BLaER1 (cell line): Measurements from ENCODE around the gene UNC5B.
A peak's percentile ranks its signal among the peaks of the same experiment; 100 is the strongest.

ENCODE experiments used
- H3K27ac ChIP-seq: shearing (Covaris generic); formaldehyde crosslinking; 2 replicates; pipeline ENCODE4 v1.8.1; 2022
- H3K27me3 ChIP-seq: shearing (Covaris generic); formaldehyde crosslinking; 2 replicates; pipeline ENCODE4 v1.8.1; 2022
- H3K36me3 ChIP-seq: shearing (Covaris generic); formaldehyde crosslinking; 2 replicates; pipeline ENCODE4 v1.8.1; 2022
- H3K4me1 ChIP-seq: shearing (Covaris generic); formaldehyde crosslinking; 2 replicates; pipeline ENCODE4 v1.8.1; 2022
- H3K4me2 ChIP-seq: shearing (Covaris generic); formaldehyde crosslinking; 2 replicates; pipeline ENCODE4 v1.8.1; 2022
- H3K4me3 ChIP-seq: shearing (Covaris generic); formaldehyde crosslinking; 2 replicates; pipeline ENCODE4 v1.8.1; 2022
- H3K9ac ChIP-seq: shearing (Covaris generic); formaldehyde crosslinking; 2 replicates; pipeline ENCODE4 v1.8.1; 2022
- H3K9me3 ChIP-seq: shearing (Covaris generic); formaldehyde crosslinking; 2 replicates; pipeline ENCODE4 v1.8.1; 2022
- H4K20me1 ChIP-seq: shearing (Covaris generic); formaldehyde crosslinking; 2 replicates; pipeline ENCODE4 v1.8.1; 2022
- Cebpa-rat ChIP-seq: shearing (Covaris generic); IDR thresholded peaks from 2 replicates; pipeline ENCODE4 v1.8.1; 2022

The UNC5B gene

DNA sequence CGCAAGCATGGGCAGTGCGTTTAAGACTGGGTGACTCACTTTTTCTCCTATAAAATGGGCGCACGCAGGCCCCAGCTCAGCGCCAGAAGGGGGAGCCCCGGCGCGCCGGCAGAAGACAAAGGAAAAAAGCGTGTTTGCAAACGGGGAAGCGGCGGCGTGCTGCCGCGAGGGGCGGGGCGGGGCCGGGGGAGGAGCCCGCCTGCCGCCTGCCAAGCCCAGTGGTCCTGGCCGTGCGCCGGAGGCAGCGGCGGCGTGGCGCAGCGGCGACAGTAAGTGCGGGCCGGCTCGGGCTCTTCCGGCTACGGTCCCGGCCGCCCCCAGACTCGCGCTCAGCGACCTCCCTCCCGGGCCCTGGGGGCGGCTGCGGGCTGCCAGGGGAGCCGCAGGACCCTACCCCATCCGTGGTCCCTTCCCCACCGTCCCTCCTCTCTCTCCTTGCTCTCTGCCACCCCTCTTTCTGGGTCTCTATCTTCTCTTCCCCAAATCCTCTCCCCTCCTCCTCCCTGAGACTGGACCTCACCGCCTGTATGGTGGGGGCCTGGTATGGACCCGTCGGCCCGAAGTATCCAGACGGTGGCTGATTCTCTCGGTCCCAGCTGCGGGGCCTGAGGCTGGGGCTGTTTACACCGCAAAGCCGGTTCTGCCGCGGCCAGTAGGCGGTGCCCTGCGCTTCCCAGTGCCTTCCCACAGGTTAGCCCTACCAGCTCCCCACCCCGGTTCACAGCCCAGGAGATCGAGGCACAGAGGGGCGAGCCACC lies 106.9 kb downstream of the UNC5B start, which contains the start of gene SLC29A3:
Gene SLC29A3, plus strand, starts transcription at position 218 of the 758 bp plus-strand sequence. Its CDS starts 51 bp downstream, at position 269.
- Histone ChIP-seq H3K4me1 (peaks cover 61% of the 10 kb centered on the region), H4K20me1 (peaks cover 11% of the 10 kb centered on the region), H3K9me3 (no peaks in the 10 kb centered on the region), H3K27ac (peak within 1 kb of the TSS; percentile 86), H3K4me3 (peak within 1 kb of the TSS; percentile 87), H3K36me3 (peaks cover 20% of the 10 kb centered on the region), H3K4me2 (peak within 1 kb of the TSS; percentile 87), H3K27me3 (no peaks in the 10 kb centered on the region), H3K9ac (peak within 1 kb of the TSS; percentile 87)
- no peak for TF ChIP-seq Cebpa-rat

DNA sequence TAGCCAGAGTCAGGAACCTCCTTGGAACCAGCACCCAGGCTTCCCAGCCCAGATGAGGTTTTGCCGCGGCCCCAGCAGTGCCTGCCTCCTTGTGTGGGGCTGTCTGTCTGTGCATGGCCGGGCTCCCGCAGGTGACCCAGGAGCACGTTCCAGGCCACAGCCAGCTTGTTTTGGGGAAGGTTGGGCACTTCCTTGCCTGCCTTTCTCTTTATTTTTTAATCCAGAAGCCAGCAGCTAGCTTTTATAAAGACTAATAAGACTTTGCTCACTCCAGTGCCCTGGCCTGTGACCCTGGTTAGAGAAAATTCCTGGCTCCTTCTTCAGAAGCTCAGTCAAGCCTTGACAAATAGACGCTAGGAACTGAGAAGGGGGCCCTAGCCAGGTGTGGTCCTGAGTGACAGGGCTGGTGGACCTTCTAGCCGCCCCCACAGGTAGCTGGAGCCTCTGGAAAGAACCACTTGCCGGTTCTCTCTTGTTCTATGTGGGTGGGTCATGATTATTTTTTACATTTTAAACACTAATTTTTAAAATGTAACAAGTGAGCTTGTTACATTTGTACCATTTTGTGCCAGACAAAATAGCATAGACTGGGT lies 107.5 kb downstream of the UNC5B start:
- no peaks in the 10 kb centered on the region for H3K9me3 ChIP-seq
- H3K27me3 ChIP-seq, result no peaks in the 10 kb centered on the region
- peak overlapping the region; percentile 87 for H3K9ac ChIP-seq
- peak overlapping the region; percentile 86 for H3K27ac ChIP-seq
- H3K4me3 ChIP-seq, result peak overlapping the region; percentile 87
- peaks cover 56% of the 10 kb centered on the region for H3K4me1 ChIP-seq
- TF ChIP-seq Cebpa-rat, result no peak
- peaks cover 27% of the 10 kb centered on the region for H3K36me3 ChIP-seq
- peak overlapping the region; percentile 87 for H3K4me2 ChIP-seq
- H4K20me1 ChIP-seq, result peaks cover 18% of the 10 kb centered on the region

DNA sequence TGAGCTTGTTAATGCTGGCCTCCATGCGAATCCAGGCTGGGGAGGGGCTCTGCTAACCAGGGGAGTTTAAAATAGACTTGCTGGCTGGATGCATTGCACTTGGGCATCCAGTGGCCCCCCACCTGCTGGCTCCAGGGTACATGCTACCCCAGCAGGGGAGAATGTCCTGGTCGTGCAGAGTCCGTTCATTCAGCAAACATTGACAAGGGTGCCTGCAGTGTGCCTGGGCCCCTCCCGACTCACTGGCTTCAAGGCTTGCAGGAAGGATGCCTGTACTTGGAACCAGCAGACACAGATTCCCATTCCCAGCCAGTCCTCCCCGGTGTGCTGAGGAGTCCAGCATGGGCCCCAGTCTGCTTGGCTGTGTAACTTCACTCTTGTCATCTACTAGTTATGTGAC lies 108.2 kb downstream of the UNC5B start:
- Histone ChIP-seq H3K9me3 (no peaks in the 10 kb centered on the region), H3K36me3 (peaks cover 34% of the 10 kb centered on the region), H3K4me3 (no peak overlapping the region), H4K20me1 (peaks cover 25% of the 10 kb centered on the region), H3K9ac (peak overlapping the region; percentile 87; the same call in 1 of the 2 replicates), H3K4me1 (peaks cover 52% of the 10 kb centered on the region), H3K27ac (no peak overlapping the region), H3K4me2 (peak overlapping the region; percentile 87), H3K27me3 (no peaks in the 10 kb centered on the region)
- no peak for TF ChIP-seq Cebpa-rat

DNA sequence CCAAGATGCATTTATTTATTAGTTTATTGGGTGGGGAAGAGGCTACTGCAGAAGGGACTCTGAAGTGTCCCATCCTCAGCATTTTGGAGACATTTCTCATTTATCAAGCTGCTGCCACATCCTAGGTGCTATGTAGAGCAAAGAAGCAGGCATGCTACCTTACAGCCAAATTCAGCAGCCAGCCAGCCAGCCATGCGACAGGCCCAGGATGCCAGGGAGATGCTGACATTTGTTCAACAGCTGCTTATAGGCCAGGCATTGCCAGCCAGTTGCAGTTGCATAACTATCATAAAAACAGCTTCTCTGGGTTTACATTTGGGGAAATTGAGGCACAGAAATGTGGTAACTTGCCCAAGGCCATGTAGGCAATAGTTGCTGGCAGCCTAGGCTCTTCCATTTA lies 109.0 kb downstream of the UNC5B start:
- H3K36me3 ChIP-seq, result peaks cover 42% of the 10 kb centered on the region
- peaks cover 44% of the 10 kb centered on the region for H3K4me1 ChIP-seq
- H3K9ac ChIP-seq, result no peak overlapping the region
- no peaks in the 10 kb centered on the region for H3K9me3 ChIP-seq
- TF ChIP-seq Cebpa-rat, result no peak
- peaks cover 31% of the 10 kb centered on the region for H4K20me1 ChIP-seq
- no peaks in the 10 kb centered on the region for H3K27me3 ChIP-seq
- no peak overlapping the region for H3K4me3 ChIP-seq
- H3K4me2 ChIP-seq, result no peak overlapping the region; the same call in 1 of the 2 replicates
- H3K27ac ChIP-seq, result no peak overlapping the region

DNA sequence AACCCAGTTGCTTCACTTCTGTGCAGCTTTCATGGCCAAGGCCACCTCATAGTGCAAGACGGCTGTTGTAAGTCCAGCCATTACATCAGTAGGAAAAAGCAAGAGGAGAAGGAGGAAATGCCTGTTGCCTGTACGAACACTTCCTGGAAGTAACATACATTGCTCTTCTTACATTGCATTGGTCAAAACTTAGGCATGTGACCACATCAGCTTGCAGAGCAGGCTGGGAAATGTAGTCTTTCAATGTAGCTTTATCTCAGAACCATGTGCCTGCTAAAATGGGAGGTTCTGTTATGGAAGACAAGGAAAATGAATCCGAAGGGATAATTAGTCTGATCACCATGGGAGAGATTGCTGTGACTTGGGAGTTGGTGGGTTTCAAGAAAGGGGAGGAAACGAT lies 111.0 kb downstream of the UNC5B start:
- H3K27ac ChIP-seq, result no peak overlapping the region
- H3K9me3 ChIP-seq, result no peaks in the 10 kb centered on the region
- H4K20me1 ChIP-seq, result peaks cover 50% of the 10 kb centered on the region
- no peak overlapping the region for H3K9ac ChIP-seq
- no peak for TF ChIP-seq Cebpa-rat
- H3K4me2 ChIP-seq, result no peak overlapping the region
- H3K4me3 ChIP-seq, result no peak overlapping the region
- peaks cover 26% of the 10 kb centered on the region for H3K4me1 ChIP-seq
- H3K36me3 ChIP-seq, result peaks cover 62% of the 10 kb centered on the region
- no peaks in the 10 kb centered on the region for H3K27me3 ChIP-seq

DNA sequence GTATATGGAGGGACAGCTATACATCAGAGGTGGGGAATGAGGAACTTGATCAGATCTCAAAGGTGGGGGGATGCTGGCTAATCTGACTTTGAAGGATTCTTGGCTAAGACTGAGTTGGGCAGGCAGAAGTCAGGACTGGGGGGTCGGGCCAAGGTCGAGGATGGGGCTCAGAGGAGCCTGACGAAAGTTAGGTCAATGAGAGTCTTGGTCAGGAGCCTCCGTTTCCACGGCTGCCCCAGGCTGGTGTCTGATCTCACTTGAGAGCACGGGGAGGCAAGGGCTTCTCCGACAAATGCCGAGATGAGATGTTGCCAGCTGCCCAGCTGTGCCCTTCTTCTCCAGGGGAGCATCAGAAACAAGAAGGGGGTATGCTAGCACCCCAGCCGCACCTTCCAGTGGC lies 112.4 kb downstream of the UNC5B start:
- TF ChIP-seq Cebpa-rat, result no peak
- Histone ChIP-seq H3K4me3 (no peak overlapping the region), H3K36me3 (peaks cover 75% of the 10 kb centered on the region), H3K9ac (no peak overlapping the region), H3K27ac (no peak overlapping the region), H3K27me3 (no peaks in the 10 kb centered on the region), H3K4me2 (no peak overlapping the region), H3K4me1 (peaks cover 33% of the 10 kb centered on the region), H3K9me3 (no peaks in the 10 kb centered on the region), H4K20me1 (peaks cover 61% of the 10 kb centered on the region)

DNA sequence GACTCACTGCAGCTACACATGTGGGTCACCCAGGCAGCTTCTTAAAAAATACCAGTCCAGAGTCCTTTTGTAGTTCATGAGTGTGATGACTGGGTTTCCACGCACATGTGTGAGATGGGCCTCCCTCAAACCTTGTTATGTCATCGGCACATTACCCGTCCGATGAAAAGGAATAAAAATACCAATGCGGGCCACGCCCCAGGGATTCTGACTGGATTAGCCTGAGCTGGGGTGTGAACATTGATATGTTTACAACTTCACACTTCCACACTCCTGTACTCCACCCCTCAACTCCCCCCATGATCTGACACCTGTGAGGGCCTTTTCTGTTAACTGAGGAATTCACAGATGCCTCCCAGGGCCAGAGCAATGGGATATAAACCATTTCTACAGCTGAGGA lies 112.9 kb downstream of the UNC5B start:
- H3K4me3 ChIP-seq, result no peak overlapping the region
- H3K4me1 ChIP-seq, result peaks cover 33% of the 10 kb centered on the region
- no peaks in the 10 kb centered on the region for H3K27me3 ChIP-seq
- no peak overlapping the region for H3K27ac ChIP-seq
- no peak overlapping the region for H3K4me2 ChIP-seq
- H3K9ac ChIP-seq, result no peak overlapping the region
- TF ChIP-seq Cebpa-rat, result no peak
- H4K20me1 ChIP-seq, result peaks cover 66% of the 10 kb centered on the region
- H3K36me3 ChIP-seq, result peaks cover 81% of the 10 kb centered on the region
- H3K9me3 ChIP-seq, result no peaks in the 10 kb centered on the region

DNA sequence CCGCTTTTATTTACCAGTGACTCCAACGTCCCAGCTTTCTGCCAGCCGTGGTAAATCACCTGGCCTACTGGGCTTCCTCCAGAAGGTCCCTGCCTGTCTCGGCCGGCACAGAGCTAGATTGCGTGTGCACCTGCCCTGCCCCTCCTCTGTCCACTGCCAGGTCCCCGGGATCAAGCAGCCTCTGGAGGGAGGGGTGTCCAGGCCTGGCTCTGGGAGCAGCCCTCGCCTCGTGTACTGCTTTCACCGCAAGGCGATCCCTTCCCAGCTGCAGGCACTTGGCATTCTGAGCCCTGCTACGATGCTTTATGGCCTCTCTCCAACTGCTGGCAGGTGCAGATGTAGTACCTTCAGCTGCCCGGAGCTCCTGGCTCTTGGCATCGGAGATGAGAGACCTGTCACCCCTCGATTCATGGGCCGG lies 114.1 kb downstream of the UNC5B start:
- Histone ChIP-seq H3K4me2 (no peak overlapping the region), H3K36me3 (peaks cover 93% of the 10 kb centered on the region), H3K9me3 (no peaks in the 10 kb centered on the region), H3K4me1 (peaks cover 24% of the 10 kb centered on the region), H3K9ac (no peak overlapping the region), H3K4me3 (no peak overlapping the region), H3K27me3 (no peaks in the 10 kb centered on the region), H4K20me1 (peaks cover 66% of the 10 kb centered on the region), H3K27ac (no peak overlapping the region)
- no peak for TF ChIP-seq Cebpa-rat

DNA sequence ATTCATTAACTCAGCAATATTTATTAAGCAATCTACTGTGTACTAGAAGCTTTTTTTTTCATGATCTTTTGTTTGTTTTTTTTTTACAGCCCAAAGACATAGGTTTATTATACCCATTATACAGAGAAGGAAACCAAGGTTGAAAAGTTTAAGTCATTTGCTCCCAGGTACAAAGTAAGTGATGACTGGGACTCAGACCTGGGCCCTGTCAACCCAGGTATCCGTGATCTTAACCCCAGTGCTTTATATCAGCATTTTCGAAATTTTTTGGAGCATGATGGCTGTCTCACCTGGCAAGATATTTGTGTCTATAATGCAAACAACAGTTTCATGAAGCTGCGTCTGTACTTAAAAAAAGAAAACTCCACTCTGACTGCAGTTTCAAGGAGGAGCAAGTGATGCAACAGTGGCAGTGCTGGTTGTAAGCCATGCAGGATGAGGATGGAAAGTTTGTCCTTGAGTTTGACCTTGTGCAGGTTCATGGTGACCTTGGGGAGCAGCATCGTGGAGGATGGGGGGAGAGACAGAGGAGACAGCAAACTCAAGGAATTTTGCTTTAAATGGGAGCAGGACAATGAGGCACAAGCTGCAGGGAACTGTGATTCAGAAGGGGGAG lies 118.5 kb downstream of the UNC5B start:
- Histone ChIP-seq H3K9ac (no peak overlapping the region), H3K4me1 (peaks cover 61% of the 10 kb centered on the region), H3K27ac (no peak overlapping the region), H3K36me3 (peaks cover 69% of the 10 kb centered on the region), H3K4me3 (no peak overlapping the region), H3K27me3 (no peaks in the 10 kb centered on the region), H3K4me2 (no peak overlapping the region), H4K20me1 (peaks cover 81% of the 10 kb centered on the region), H3K9me3 (no peaks in the 10 kb centered on the region)
- TF ChIP-seq Cebpa-rat, result no peak

DNA sequence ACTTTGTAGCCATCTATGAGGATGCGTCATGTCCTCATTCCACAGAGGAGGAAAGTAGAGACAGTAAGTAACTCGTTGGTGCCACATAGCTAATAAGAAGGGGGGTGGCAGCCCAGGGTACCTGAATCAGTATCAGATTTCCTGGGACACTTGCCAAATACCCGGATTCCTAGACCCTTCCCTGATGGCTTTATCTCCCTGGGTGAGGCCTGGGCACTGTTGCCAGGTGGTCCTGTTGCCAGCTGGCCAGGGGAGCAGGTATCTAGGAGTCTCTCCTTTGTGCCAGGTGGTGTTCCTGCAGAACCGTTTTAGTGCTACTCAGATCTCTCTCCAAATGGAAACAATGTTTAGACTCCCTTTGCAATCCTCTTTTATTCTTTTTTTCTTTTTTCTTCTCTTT lies 119.4 kb downstream of the UNC5B start:
- no peak overlapping the region for H3K4me2 ChIP-seq
- no peak overlapping the region for H3K4me3 ChIP-seq
- no peak overlapping the region for H3K9ac ChIP-seq
- H3K27ac ChIP-seq, result no peak overlapping the region
- H3K27me3 ChIP-seq, result no peaks in the 10 kb centered on the region
- no peak for TF ChIP-seq Cebpa-rat
- peaks cover 82% of the 10 kb centered on the region for H4K20me1 ChIP-seq
- H3K9me3 ChIP-seq, result no peaks in the 10 kb centered on the region
- peaks cover 69% of the 10 kb centered on the region for H3K4me1 ChIP-seq
- peaks cover 60% of the 10 kb centered on the region for H3K36me3 ChIP-seq
